Tibial nerve (tissue), 3 donors: ENCODE measurements around the gene CMBL.

ENCODE experiments used
- CTCF ChIP-seq, 5 experiments: fragments of 200-600 bp in 3 of 5; fragments of 450-650 bp in 2 of 5; sonication (generic) in 3 of 5; IDR thresholded peaks; one replicate each; pipeline ENCODE4 v1.5.1; 2016 to 2019; ENCODE audit warnings: antibody characterized with exemption in 5 of 5, mild to moderate bottlenecking in 3 of 5, moderate library complexity in 2 of 5
- POLR2A ChIP-seq, 2 donors: fragments of 450-650 bp; IDR thresholded peaks; one replicate each; pipeline ENCODE4 v1.6.1; 2017; ENCODE audit warnings: antibody characterized with exemption in 2 of 2, mild to moderate bottlenecking in 2 of 2, moderate library complexity in 2 of 2

GRCh38 chr5:10303201-10303600 is 4.5 kb downstream of the CMBL start:
- no peak for TF ChIP-seq CTCF (IDR thresholded peaks at IDR 0.05)
- no peak for TF ChIP-seq POLR2A (IDR thresholded peaks at IDR 0.05)
